K562 (cell line): Measurements from ENCODE around the gene SLC39A5. TPM values are rescaled to one million over a fixed set of nuclear protein-coding genes. Genes with fewer than 3 reads are reported as not detected.

Experiments used
- BACH1 ChIP-seq: fragments of 200-800 bp; sonication (Bioruptor generic); IDR thresholded peaks from 2 replicates; pipeline ENCODE4 v1.6.1; 2016; ENCODE audit warnings: missing genetic modification characterization, missing compliant biosample characterization
- CTBP1 ChIP-seq: fragments of 450-650 bp; IDR thresholded peaks from 2 replicates; pipeline ENCODE4 v1.6.1; 2016; ENCODE audit warnings: borderline replicate concordance
- E2F1 ChIP-seq: sonication (generic); formaldehyde crosslinking; IDR thresholded peaks from 2 replicates; pipeline ENCODE4 v1.8.1; 2023; ENCODE audit warnings: mild to moderate bottlenecking, missing genetic modification reagents, moderate library complexity
- GABPB1 ChIP-seq: sonication (generic); formaldehyde crosslinking; IDR thresholded peaks from 2 replicates; pipeline ENCODE4 v1.8.0; 2022; ENCODE audit warnings: mild to moderate bottlenecking, missing genetic modification reagents
- HDAC2 ChIP-seq: fragments of 450-650 bp; IDR thresholded peaks from 2 replicates; pipeline ENCODE4 v1.6.1; 2016; ENCODE audit warnings: mild to moderate bottlenecking
- MNT ChIP-seq, 2 experiments: fragments of 450-650 bp; conservative IDR thresholded peaks; 2 replicates each; pipeline ENCODE4 v1.6.1; 2017; ENCODE audit warnings: mild to moderate bottlenecking in 2 of 2, moderate library complexity in 2 of 2
- NFE2 ChIP-seq: IDR thresholded peaks from 2 replicates; pipeline ENCODE4 v1.6.1; 2014; ENCODE audit warnings: antibody characterized with exemption, low read depth
- NKRF ChIP-seq: fragments of 450-650 bp; IDR thresholded peaks from 2 replicates; pipeline ENCODE4 v1.6.1; 2016; ENCODE audit warnings: borderline replicate concordance
- NONO ChIP-seq, 2 experiments: fragments of 200-400 bp in 1 of 2; fragments of 450-650 bp in 1 of 2; formaldehyde crosslinking in 1 of 2; IDR thresholded peaks; 2 replicates each; pipeline ENCODE4 v1.6.1; 2017; ENCODE audit warnings: low read depth in 2 of 2, mild to moderate bottlenecking in 2 of 2, moderate library complexity in 2 of 2, low read length in 1 of 2
- NR4A1 ChIP-seq, 2 experiments: fragments of 250-450 bp in 1 of 2; fragments of 450-650 bp in 1 of 2; sonication (Bioruptor Pico) in 1 of 2; IDR thresholded peaks; 2 replicates each; pipeline versions ENCODE4 v1.4.0 to v1.6.1; 2016 to 2020; ENCODE audit warnings: mild to moderate bottlenecking in 2 of 2, missing compliant biosample characterization in 1 of 2, missing genetic modification characterization in 1 of 2, moderate library complexity in 1 of 2
- PRMT5 ChIP-seq: sonication (generic); formaldehyde crosslinking; IDR thresholded peaks from 2 replicates; pipeline ENCODE4 v1.5.0; 2020; ENCODE audit warnings: missing genetic modification reagents
- RB1 ChIP-seq: fragments of 450-650 bp; IDR thresholded peaks from 2 replicates; pipeline ENCODE4 v1.6.1; 2017; ENCODE audit warnings: low read depth, mild to moderate bottlenecking
- SMC3 ChIP-seq: conservative IDR thresholded peaks from 2 replicates; pipeline ENCODE4 v1.6.1; 2011; ENCODE audit warnings: low read depth, low read length, improper control_type of control experiment; ENCODE audit not compliant: insufficient read depth
- THAP12 ChIP-seq: fragments of 250-450 bp; sonication (Bioruptor Pico); IDR thresholded peaks from 2 replicates; pipeline ENCODE4 v1.9.0; 2021; ENCODE audit warnings: mild to moderate bottlenecking, inconsistent platforms
- UBTF ChIP-seq, 2 experiments: IDR thresholded peaks; 2 replicates each; pipeline ENCODE4 v1.6.1; 2012; ENCODE audit warnings: improper control_type of control experiment in 2 of 2, low read depth in 2 of 2, low read length in 2 of 2, borderline replicate concordance in 1 of 2
- ZEB2 ChIP-seq: fragments of 450-650 bp; IDR thresholded peaks from 2 replicates; pipeline ENCODE4 v1.6.1; 2016
- ZNF551 ChIP-seq: fragments of 250-450 bp; sonication (Bioruptor Pico); IDR thresholded peaks from 2 replicates; pipeline ENCODE4 v1.5.0; 2021; ENCODE audit warnings: mild to moderate bottlenecking, moderate library complexity
- polyA plus RNA-seq, 8 experiments: library from polyadenylated mRNA; depleted of rRNA in 4 of 8; stranded (reverse) in 5 of 8; unstranded in 3 of 8; fragments of >200 nt; fragmentation: Nextera tagmentation in 2 of 8; fragmentation: Illumina TruSeq in 1 of 8; extraction: Ambion mirVana in 2 of 8; extraction: Trizol in 1 of 8; gene quantifications; 2 replicates each; pipeline versions ENCODE4 v1.2.1 to v1.2.3, GENCODE V29; 2011 to 2014; ENCODE audit warnings: inconsistent platforms in 1 of 8, missing spikeins in 1 of 8
- total RNA-seq, 7 experiments: library from RNA; depleted of rRNA in 6 of 7; stranded (reverse); fragments of >200 nt in 6 of 7; fragmentation: Illumina TruSeq in 2 of 7; extraction: Trizol in 2 of 7; gene quantifications; 2 replicates each; pipeline versions ENCODE4 v1.2.1 to v1.2.3, GENCODE V29; 2011 to 2021; ENCODE audit warnings: low replicate concordance in 1 of 7

SLC39A5 gene
- total and polyA plus RNA-seq, 9 of the 15 experiments (the other 6 are each of a cell fraction or from before 2014, with no cell fraction given): 0.08 to 0.10 TPM; not detected in 7

- TF ChIP-seq THAP12 (CRISPR knock-in tag) (peak; percentile 77), PRMT5 (no peak), SMC3 (peak; percentile 24; the same call in 1 of the 2 replicates), GABPB1 (CRISPR knock-in tag) (peak; percentile 84), HDAC2 (peak; percentile 61), NR4A1 (CRISPR knock-in tag; IDR thresholded peaks at IDR 0.05) (no peak), NR4A1 (tag; IDR thresholded peaks at IDR 0.05) (peak; percentile 64; the same call in 1 of the 2 replicates), CTBP1 (peak; percentile 98), BACH1 (tag) (no peak), UBTF (IDR thresholded peaks at IDR 0.05; ENCODE audit: borderline replicate concordance in 1 of 2, low read depth in 2 of 2, low read length in 2 of 2) (0 out of 4 replicates have a peak, but pooled peaks have one; percentile 29 to 56), NFE2 (no peak), E2F1 (CRISPR knock-in tag) (peak; percentile 73; the same call in 1 of the 2 replicates), NONO (IDR thresholded peaks at IDR 0.05; ENCODE audit: low read depth in 2 of 2, low read length in 1 of 2) (peak in 1 of 2 experiments; percentile 63; a peak in 1 of 4 replicates), RB1 (peak; percentile 87), ZNF551 (no peak), NKRF (peak; percentile 68), MNT (conservative IDR thresholded peaks at IDR 0.05) (peak; percentile 72 to 89), ZEB2 (peak; percentile 87)
These were observed 37.0 kb downstream of the SLC39A5 start, which contains the start of gene COQ10A (continued) for GRCh38 chr12:56266693-56267442.
